DMS 273 treated with DMSO at 0.1 percent for 48 hours (cell line): ENCODE results near the gene HIPK2.

Experiments
- DNase-seq: peaks from one replicate; lab custom pipeline; 2025; lab: John Stamatoyannopoulos, UW

HIPK2 gene

DNA sequence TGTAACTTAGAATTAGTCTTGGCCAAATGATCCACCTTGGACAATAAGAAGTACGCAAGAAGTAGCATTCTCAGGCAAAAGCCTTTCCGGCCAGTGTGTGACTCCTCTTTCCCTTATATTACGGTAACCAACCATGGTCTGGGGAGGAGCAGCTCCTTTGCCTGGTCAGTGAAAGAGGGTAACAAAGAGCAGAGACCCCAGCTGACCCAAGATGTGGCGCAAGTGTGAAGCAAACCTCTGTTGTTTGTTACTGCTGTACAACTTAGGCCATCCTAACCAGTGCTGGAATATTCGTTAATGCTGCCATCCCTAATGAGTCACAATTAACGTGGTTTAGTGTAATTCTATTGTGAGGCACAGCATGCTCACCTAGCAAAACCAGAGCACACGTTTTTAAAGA is 44.0 kb downstream of the HIPK2 start:
- DNase-seq: no peak

DNA sequence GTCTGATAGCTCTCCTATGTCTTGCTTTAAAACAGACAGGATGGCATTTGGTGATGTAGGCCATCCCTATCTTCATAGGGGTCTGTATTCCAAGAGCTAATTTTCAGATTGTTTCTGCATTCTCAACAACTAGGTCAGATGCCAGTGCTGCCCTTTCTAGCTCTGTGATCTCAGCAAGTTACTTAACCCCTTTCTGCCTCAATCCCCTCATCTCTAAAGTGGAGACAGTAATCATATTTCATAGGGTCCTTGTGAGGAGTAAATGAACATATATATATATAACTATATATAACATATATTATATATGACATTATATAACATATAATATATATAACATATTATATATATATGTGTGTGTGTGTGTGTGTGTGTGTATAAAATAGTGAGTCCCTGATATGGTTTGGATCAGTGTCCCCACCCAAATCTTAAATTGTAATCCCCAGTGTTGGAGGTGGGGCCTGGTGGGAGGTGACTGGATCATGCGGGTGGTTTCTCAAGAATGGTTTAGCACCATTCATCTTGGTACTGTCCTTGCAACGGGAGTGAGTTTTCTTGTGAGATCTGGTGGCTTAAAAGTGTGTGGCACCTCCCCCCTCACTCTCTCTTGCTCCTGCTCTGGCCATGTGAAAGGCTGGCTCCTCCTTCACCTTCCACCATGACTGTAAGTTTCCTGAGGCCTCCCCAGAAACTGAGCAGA is 45.2 kb downstream of the HIPK2 start:
- no peak for DNase-seq

DNA sequence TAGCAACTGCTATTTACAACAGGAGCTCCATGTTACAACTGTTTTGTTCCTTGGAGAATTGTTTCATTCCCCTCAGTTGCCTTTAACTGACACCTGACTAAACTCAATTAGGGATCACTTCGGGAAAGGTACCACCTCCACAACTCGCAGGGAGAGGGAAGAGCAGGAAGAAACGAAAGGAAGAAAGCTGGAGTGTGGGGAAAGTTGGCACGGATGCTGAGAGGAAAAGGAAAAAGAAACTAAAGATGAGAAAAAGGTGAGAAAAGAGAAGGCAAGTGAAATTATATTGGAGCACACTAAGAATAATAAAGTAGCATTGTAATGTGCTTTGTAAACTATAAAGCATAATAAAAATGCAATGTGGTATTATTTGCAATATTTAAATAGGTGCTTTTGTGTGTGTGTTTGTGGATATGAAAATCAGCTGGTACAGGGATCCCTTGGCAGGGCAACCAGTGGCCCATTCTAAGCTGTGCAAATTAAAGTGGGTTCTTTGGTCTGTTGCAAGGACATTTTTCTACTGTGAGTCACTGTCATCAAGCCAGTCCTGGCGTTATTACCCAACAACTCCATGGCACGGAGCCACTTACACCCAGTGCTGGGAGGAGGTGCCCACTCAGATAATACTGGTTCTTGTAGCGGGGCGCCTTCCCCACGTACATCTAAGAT is 45.9 kb downstream of the HIPK2 start:
- no peak for DNase-seq

DNA sequence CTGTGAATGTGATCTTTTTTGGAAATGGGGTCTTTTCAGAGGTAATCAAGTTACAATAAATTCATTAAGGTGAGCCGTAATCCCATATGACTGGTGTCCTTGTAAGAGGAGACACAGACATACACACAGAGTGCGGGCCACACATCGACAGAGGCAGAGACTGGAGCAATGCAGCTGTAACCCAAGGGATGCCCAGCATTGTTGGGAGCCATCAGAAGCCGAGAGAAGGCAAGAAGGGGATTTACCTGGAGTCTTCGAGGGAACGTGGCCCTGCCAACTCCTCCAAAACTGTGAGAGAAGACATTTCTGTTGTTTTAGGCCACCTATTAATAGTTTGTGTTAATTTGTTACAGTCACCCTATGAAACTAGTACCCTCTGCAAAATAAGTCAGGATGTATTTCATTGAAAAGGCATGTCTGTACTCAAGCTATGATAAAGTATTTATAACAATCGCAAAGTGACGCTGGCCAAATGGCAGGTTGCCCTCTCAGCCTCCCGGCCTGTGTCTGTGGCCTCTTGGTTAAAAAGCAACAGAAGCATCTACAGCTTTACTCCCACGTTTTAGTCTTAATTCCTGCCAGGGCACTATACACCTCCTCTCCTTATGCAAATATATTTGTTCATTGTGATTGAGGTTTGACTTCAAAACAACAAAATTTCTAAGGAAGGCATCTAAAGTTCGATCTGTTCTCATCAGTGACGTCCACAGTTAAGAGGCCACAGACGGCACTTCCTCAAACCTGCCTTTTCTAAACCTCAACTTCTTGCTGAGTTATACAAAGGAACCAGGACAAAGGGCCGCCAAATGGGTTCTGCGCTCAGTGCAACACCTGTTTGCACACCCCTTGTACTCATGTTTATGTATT is 46.8 kb downstream of the HIPK2 start:
- DNase-seq: no peak

DNA sequence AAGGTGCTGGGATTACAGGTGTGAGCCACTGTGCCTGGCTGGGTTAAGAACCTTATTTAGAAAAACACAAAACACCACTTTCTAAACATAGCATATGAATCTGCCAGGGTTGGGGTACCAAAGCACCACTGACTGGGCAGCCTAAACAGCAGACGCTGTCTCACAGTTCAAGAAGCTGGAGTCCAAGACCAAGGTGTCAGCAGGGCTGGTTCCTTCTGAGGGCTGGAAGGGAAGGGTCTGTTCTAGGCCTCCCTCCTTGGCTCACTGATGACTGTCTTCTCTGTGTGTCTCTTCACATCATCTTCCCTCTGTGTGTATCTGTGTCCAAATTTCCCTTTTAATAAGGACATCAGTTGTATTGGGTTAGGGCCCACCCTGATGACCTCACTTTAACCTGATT is 49.6 kb downstream of the HIPK2 start:
- no peak for DNase-seq

DNA sequence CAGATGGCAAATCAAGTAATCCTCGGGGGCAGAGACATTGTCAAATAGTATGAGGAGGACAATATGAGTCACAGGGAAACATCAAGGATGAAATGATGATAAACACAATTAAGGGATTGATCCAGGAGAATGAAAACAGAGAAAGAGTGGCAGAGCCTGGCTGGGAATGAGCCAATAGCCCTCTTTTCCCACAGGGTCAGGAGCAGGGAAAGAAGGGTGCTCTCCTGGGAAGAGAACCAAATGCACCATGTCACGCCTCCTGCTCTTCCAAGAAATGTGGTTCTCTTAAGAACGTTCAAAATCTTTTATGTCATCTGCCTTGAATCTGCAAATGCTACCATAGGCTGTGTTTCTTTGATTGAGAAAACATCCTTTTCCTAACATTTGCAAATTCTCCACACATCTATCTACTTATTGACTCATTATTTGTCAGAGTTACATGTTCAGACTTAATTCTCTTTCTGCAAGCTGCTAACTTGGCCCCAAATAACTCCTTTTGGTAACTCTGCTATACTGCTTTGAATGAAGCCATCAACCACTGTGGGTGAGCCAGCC is 50.6 kb downstream of the HIPK2 start:
- no peak for DNase-seq

DNA sequence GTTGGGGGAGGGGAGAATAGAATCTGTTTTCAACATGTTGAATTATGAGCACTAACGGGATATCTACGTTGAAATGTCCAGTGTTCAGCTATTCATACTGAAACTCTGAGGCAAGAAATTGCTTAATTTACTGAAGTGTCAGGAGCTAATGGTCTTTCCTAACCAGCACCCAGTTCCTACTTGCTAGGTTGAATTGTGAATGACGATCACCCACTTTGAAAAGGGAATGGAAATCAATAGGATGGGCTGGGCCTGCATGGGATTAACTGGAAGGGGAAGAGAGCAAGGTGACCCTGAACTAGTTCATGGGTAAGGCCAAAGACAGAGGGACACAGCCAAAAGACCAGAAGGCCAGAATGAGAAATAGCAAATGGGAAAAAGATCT is 51.3 kb downstream of the HIPK2 start:
- DNase-seq: no peak

DNA sequence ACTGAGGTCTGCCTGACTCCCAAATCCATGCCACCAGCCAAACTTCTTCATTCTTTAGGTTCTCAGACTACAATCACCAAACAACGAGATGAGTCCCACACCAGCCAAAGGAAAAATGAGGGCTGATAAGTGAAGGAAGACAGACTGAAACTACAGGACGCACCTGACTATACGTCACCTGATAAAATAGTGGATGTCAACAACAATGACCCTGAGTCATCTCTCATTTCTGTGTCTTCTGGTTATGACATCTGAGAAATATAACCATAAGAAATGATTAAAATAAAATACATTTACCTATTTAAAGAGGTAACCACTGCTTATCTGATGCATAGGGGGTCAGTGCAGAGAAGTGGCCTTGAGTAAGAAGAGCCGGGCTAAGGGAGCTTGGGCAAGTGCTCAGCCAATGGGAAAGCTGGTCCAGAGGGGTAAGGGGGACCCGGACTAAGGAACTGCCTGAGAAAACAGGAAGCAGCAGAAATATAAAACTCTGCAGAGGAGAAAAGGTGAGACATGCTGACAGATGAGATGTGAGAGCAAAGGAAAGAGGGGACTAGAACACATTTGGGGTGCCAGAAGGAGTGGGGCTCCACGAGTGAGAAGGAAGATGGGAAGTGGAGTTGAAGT is 51.8 kb downstream of the HIPK2 start:
- DNase-seq: no peak

DNA sequence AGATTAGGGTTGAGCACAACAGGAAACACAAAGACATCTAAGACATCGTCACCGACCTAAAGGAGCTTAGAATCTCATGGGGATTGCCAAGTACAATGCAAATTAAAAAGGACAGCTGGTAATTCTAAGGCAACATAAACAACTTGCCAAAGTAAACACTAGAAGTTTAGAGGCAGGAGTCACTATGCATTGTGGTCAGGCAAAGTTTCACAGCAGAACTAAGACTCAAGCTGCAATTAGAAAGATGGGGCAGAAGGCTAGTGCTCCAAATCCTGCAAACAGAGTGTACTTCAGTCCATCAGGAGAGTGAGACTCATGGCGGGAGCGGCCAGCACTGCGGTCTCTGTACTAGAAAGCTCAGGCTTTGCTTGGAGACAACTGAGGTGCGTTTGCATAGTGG is 52.7 kb downstream of the HIPK2 start:
- DNase-seq: no peak

DNA sequence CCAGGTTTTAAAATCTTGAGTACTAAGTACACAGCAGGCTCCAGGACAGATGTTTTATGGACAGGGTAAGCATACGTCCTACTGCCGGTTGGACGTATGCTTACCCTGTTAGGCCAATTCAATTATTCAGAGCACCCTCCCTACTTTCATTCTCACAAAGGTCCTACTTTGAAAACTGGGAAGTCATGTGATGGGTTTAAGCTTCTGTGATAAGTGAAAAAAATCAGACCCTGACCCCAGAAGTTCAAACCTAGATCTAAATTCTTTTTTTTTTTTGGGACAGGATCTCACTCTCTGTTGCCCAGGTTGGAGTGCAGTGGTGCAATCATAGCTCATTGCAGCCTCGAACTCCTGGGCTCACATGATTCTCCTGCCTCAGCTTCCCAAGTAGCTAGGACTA is 55.2 kb downstream of the HIPK2 start:
- DNase-seq: no peak

DNA sequence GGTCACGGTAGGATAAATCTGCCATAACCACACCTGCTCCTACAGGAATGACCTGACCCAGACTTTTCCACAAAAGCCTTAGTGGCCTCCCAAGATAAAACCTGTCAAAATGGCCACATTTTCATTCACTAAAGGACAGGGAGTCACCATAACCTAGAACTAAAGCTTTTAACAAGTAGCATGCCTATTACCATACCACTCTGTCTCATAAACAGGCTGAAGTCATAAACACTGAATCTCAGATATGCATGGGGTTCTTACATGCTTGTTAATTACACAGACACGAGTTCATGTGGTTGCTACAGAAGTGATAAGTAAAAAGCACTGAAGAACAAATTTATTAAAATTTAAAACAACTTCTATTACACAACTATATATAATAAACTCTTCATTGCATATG is 56.0 kb downstream of the HIPK2 start:
- DNase-seq: no peak

DNA sequence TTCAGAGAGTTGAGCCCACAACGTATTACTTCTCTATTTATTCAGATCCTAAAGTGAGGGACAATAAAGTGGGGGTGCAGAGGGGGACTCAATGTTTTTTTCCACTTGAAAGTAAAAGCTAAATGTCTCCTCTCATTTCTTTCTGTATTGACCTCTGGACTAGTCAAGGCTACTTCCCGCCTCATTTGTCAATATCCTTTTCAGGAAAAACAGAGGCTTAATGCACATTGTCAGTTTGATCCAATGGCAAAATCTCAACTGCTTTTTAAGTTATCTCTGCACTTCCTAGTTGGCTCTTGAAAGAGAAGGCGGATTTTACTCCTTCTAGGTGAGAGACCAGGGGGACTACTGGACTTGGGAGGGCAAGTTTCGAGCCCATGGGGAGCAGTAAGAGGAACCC is 56.4 kb downstream of the HIPK2 start:
- DNase-seq: no peak

DNA sequence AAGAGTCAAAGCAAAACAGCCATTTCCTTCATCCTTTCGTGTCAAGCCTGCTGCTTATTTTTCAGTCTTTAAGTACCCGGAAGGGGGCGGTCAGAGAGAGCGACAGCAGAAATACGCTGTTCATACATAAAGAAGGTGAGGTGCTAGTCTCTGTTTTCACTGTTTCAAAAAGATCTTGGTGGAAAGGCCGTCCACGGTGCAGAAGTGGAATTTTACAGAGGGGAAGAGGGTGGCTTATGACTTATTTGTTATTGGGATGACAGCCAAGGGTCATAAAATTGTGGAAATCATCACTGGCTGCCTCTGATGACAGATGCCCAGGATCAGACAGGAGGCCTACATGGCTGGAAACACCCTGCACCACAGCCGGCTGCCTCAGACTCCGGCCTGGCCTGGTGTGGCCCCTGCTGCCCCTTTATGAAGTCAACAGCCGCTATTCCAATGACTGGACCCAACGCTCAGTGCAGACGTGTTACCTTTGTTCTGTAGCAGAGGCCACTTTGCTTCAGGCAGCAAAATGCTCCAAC is 57.0 kb downstream of the HIPK2 start:
- no peak for DNase-seq

DNA sequence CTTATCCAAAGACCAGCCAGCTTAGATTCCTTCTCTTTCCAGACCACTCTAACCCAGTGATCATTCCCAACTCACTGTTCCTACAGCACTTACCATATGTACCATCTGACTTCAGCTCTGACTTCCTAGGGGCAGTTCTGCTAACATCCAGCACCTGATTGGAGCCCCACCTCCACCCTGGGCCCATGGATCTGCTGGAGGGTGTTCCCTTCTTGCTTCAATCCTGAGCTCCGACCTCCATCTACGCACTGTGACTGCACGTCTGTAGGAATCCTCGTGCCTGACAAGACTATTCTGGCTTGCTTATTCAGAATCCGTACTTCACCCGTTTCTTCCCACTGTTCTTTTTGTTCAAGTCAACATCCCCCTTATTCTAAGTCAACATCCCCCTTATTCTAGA is 57.6 kb downstream of the HIPK2 start:
- DNase-seq: no peak

DNA sequence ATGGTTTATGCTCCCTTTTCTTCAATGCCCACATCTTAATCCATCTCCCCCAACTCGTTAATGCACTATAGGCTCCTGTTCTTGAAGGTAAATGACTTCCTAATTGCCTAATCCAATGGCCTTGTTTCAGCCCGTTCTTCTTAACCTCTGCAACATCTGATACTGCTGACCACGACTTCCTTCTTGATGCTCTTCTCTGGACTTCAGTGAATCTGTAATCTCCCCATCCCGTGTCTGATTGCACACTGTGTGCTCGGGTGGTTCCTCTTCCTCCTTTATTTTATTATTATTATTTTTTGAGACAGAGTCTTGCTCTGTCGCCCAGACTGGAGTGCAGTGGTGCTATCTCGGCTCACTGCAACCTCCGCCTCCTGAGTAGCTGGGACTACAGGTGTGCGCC is 58.9 kb downstream of the HIPK2 start:
- no peak for DNase-seq

DNA sequence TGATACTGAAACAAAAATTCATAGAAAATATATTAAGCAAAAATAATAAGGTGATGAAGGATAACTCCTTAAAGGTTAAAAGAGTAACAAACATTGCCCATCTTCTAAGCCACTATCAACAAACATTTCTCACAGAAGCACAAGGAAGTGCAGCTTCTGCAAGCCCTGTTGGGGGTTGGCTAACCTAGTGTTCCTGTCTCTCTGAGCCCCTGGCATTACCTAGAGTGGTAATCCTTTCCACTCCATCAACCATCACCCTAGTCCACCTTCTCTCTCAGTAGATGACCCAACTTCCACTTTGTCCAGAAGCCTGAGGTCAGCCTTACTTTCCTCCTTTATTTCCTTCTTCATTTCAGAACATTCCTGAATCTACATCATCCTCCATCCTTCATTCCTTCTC is 59.7 kb downstream of the HIPK2 start:
- no peak for DNase-seq

DNA sequence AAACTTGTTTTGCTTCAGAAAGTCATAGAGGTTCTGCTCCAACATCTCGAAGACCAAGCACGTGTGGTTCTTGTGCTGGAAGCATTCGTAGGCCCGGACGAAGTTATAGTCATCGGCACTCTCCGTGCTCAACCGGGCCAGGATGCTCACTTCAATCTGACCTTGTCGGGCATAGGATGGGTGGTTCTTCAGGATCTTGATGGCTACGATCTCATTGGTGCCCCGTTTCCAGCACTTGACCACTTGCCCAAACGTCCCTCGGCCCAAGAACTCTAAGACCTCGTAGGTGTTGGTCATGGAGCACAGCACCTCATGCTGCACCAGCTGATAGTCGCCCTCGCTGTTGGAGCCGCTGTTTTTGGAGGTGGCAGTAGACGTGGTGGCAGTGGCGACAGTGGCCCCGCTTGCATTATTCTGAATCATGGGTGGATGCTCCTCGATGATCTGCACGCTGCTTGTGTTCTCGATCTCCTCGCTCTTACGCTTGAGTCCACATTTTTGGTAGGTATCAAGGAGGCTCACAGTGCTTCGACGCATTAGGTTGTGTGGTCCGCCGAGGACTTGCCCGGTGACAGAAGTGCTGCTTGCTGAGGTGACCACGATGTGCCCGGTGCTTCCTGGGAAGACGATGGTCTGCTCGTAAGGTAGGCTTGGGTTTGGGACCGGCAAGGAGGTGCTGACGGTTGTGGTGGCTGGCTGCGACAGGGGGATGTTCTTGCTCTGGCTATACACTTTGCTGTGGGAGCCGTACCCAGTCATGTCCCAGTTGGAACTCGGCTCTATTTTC is 61.4 kb downstream of the HIPK2 start:
- no peak for DNase-seq

DNA sequence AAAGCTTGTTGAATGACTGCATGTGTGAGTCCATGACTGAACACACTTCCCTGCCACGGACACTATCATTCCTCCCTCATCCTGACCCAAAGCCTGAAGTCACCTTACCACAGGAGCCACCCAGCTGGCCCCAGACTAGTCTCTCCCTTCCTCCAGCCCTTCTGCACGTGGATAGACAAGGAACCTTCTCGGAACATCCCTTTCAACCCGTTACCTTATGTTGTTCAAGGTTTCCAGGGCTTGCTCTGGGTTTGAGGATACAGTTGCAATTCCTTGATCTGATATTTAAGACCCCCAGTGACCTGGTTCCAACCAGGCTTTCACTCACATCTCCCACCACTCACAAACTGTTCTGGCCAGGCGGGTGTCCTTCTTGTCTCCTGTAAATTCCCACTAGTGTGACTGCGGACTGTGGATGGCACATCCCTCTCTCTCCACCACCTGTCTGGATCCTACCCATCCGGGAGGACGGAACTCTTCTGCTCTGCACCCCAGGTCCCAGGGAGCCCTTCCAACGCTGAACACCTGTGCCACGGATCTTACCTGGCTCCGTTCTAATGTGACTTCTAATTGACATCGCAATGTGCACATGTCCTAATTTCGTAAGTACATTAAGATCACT is 62.5 kb downstream of the HIPK2 start:
- DNase-seq: no peak

DNA sequence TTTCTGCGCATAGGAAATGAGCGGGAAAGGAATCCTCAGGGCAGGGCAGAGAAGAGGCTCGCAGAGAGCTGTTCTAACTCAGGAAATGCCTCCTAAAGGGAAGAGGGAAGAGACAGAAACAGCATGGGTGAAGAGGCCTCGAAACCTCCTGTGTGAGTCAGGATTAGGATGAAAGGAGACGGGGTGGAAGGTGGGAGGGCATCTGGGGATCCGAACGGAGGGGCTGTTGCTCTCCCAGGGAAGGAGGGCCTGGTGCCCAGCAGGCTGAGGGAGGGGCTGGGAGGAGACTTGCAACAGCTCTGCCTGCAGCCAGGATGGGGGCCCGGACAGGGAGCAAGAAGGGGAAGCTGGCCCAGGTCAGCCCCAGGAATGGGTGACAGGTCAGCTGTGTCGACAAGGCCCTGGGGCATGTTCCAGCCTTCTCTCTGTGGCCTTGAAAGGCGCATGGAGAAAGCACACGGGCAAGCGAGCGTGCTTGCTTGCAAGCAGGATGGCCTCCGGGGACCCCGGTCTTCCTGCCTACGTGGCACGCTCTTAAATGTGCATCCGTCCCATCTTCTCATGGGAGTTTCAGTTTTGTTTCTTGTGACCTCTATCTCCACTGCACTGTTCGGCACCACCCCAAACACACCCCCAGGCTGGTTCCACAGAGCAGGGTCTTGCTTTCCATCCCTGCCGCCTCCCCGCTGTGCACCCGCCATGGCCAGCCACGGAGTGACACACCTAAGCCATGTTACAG is 63.5 kb downstream of the HIPK2 start:
- DNase-seq: no peak

DNA sequence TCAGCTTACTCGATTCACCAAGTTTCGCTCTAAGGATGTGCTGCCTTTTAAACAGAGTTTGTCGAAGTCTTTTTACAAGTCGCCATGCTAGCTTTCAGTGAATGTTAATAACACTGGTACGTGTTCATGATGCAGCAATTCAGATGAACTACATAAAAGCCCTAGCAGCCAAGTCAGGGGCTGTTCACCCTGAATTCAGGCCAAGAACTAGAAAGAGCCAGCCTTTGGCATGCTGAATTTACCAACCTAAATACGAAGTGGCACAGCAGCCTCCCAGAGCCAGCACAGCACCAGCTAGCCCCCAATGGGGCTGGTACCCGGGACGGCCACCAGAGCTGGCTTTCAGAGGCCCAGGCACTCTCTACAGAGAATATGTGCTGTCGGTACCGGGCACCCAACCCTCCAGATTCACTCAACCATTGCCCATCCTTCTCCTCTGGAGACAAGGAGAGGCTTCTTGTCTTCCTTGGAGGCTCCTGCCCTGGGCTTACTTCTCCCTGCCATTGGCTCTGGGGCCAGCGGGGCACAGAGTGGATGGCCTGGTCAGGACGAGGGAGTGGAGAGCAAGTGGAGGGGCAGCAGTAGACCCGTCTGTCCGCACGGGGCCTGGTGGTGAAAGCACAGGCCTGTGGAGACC is 64.2 kb downstream of the HIPK2 start:
- no peak for DNase-seq
